Measurements from ENCODE around the gene FADS2.

FADS2 gene

GRCh38 chr11:61891331-61892084, 63.4 kb downstream of the FADS2 start, which contains the start of gene FADS3:
Gene FADS3 (minus strand): TSS chr11:61891545. CDS start chr11:61891381, 164 bp downstream.
- peak; percentile 29 to 65 for DNase-seq

- no peak for DNase-seq
Observed at GRCh38 chr11:61892085-61892370, 63.9 kb downstream of the FADS2 start.

- DNase-seq, result no peak
Observed at GRCh38 chr11:61893981-61894380, 65.9 kb downstream of the FADS2 start.

- no peak for DNase-seq
Observed at GRCh38 chr11:61895046-61895717, 67.1 kb downstream of the FADS2 start.

GRCh38 chr11:61895718-61896059, 67.6 kb downstream of the FADS2 start:
- no peak for DNase-seq

GRCh38 chr11:61896665-61897386, 68.7 kb downstream of the FADS2 start:
- DNase-seq, result no peak

GRCh38 chr11:61897387-61898246, 69.5 kb downstream of the FADS2 start:
- DNase-seq, result peak; percentile 40 to 65

- DNase-seq, result no peak
Observed at GRCh38 chr11:61898247-61898582, 70.1 kb downstream of the FADS2 start.

GRCh38 chr11:61899146-61899841, 71.2 kb downstream of the FADS2 start:
- DNase-seq, result peak; percentile 81 to 84

GRCh38 chr11:61900251-61900650, 72.2 kb downstream of the FADS2 start:
- DNase-seq, result no peak

GRCh38 chr11:61901397-61901796, 73.3 kb downstream of the FADS2 start:
- DNase-seq, result no peak

GRCh38 chr11:61902313-61902712, 74.2 kb downstream of the FADS2 start:
- no peak for DNase-seq

GRCh38 chr11:61903845-61904244, 75.7 kb downstream of the FADS2 start:
- no peak for DNase-seq

- no peak for DNase-seq
Observed at GRCh38 chr11:61904539-61905048, 76.5 kb downstream of the FADS2 start.

GRCh38 chr11:61905067-61905696, 77.1 kb downstream of the FADS2 start:
- DNase-seq, result no peak

GRCh38 chr11:61905801-61906521, 77.9 kb downstream of the FADS2 start:
- DNase-seq, result no peak

GRCh38 chr11:61906522-61906909, 78.4 kb downstream of the FADS2 start:
- DNase-seq, result no peak

- DNase-seq, result no peak
Observed at GRCh38 chr11:61907282-61907681, 79.2 kb downstream of the FADS2 start.

- no peak for DNase-seq
Observed at GRCh38 chr11:61907871-61908729, 80.0 kb downstream of the FADS2 start.

GRCh38 chr11:61908730-61909316, 80.7 kb downstream of the FADS2 start:
- no peak for DNase-seq
